ENCODE results near the gene TUB.

DNA sequence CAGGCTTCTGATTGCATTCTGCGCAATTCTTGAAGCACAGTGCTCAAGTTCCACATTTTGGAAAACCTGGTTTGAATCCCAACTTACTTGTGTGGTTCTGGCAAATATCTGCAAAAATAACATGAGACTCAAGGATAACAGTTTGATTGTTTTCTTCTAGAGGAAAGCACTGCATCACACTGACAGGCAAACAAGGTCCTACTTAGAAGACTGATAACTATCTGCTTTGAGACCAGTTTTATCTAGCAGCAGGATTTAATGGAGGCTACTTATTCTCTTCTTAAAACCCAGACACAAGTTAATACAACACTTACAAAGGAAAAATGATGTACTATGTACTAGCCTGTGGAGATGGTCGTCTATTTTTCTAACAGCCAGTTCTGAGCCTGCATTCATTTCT is 46.4 kb downstream of the TUB start:
- TF ChIP-seq, protein P1, sequence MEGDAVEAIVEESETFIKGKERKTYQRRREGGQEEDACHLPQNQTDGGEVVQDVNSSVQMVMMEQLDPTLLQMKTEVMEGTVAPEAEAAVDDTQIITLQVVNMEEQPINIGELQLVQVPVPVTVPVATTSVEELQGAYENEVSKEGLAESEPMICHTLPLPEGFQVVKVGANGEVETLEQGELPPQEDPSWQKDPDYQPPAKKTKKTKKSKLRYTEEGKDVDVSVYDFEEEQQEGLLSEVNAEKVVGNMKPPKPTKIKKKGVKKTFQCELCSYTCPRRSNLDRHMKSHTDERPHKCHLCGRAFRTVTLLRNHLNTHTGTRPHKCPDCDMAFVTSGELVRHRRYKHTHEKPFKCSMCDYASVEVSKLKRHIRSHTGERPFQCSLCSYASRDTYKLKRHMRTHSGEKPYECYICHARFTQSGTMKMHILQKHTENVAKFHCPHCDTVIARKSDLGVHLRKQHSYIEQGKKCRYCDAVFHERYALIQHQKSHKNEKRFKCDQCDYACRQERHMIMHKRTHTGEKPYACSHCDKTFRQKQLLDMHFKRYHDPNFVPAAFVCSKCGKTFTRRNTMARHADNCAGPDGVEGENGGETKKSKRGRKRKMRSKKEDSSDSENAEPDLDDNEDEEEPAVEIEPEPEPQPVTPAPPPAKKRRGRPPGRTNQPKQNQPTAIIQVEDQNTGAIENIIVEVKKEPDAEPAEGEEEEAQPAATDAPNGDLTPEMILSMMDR (conservative IDR thresholded peaks at IDR 0.05), result no peak
- TF ChIP-seq EZH2 (IDR thresholded peaks at IDR 0.05; ENCODE audit: low read depth), result no peak
